Stimulated activated CD4-positive, alpha-beta T cell treated with anti-CD3 and anti-CD28 coated beads, Interleukin-15, amount 100 ng/mL, for 1 hour (primary cell): ENCODE measurements around the gene NDUFV3.
"Not testable (repeated sequence)": the region's sequence is repeated elsewhere in the genome, so short reads cannot be mapped to it uniquely, and the experiment has no call there.

Source experiments
- DNase-seq, 2 donors: peaks; one replicate each; pipeline ENCODE4 v3.0.0-alpha.2; 2020; ENCODE audit warnings: low read depth in 1 of 2, low spot score in 1 of 2

The NDUFV3 gene

GRCh38 chr21:42892931-42893755 lies at the start of gene NDUFV3:
Gene NDUFV3 (plus strand): TSS chr21:42893309. CDS start chr21:42893334, 25 bp downstream.
- DNase-seq: peak; percentile 100

DNA sequence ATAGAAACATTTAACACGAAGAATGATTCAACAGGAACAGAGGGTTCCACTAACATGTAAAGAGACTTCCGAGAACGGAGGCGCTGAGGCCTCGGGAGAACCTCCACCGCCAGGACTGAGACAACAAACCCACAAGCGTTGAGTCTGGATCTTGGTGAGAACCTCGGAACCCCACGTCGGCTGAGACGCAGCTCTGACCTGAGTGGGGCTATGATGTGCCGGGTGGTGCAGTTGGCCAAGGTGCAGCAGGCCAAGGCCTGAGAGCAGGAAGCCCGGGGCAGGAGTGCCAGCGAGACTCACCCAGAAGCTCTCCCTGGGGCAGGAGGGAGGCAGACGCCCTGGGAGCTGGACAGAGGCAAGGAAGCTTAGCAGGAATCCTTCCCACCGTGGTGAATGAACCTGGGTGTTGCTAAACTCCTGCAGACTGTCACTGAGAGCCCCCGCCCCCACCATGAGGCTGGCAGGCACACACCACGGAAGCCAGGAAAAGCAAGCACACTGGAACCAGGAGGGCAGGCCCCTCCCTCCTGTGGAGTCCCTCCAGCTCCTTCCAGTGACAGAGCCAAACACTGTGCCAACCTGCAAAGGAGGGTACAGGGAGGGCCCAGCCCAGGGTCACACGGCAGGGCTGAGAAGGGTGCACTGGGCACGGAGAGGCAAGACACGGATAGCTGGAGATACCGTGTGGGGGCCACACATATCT lies 48.5 kb upstream of the NDUFV3 start:
- DNase-seq: no peak

DNA sequence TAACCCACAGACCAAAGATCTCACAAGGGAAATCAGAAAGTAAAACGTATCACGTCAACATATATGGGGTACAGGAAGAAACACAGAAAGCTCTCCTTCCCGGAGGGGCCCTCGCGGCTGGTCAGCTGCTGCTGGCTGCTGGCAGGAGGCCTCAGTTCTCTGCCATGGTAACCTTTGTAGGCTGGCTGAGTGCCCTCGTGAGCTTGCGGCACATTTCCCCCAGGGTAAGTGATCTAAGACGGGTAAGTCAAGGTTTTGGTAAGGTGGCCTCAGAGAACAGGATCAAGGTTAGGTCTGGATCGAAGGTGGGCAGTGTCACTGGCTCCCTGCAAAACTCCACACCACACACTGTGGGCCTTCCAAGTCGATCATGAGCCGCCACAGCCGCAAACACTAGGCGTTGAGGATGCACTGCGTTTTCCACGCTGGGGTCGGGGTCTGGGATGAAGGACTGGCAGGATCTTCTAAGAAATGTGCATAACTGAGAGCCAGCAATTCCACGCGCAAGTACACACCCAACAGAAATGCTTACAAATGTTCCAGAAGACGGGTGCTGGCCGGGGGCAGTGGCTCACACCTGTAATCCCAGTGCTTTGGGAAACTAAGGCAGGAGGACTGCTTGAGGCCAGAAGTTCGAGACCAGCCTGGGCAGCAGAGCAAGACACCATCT lies 47.7 kb upstream of the NDUFV3 start:
- DNase-seq: no peak

DNA sequence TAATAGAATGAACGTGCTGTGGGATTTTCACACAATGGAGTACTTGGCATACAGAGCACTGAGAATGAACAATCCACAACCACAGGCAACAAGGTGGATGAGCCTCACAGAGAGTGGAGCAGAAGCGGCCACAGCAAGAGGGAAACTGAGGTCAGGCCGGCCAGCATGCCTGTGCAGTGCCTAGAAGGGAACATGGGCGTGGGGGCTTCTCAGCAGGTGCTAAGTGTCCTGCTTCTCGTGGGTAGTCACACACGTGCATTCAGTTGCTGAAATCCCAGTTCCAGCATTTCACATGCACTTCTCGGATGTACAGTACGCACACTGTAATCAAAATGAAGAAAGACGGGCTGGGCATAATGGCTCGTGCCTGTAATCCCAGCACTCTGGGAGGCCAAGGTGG lies 46.9 kb upstream of the NDUFV3 start:
- DNase-seq: no peak

- no peak for DNase-seq
Observed at GRCh38 chr21:42847051-42847707, 45.9 kb upstream of the NDUFV3 start.

DNA sequence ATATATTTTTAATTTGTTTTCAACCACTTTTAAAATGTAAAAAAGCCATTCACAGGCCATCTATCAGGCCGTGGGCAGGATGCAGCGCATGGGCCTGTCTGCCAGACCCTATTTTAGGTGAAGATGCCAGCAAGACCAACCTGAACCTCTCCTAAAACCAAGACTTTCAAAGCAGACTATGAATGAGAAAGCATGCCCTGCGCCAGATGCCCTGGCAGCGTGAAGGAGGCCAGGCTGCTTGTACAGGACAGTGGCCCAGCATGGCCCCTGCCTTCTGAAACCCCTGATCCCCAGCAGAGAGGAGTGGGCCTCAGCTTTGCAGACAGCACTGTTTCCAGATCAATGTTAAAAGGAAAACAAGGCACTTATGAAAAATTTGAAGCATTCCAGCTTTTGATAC lies 45.4 kb upstream of the NDUFV3 start:
- no peak for DNase-seq

DNA sequence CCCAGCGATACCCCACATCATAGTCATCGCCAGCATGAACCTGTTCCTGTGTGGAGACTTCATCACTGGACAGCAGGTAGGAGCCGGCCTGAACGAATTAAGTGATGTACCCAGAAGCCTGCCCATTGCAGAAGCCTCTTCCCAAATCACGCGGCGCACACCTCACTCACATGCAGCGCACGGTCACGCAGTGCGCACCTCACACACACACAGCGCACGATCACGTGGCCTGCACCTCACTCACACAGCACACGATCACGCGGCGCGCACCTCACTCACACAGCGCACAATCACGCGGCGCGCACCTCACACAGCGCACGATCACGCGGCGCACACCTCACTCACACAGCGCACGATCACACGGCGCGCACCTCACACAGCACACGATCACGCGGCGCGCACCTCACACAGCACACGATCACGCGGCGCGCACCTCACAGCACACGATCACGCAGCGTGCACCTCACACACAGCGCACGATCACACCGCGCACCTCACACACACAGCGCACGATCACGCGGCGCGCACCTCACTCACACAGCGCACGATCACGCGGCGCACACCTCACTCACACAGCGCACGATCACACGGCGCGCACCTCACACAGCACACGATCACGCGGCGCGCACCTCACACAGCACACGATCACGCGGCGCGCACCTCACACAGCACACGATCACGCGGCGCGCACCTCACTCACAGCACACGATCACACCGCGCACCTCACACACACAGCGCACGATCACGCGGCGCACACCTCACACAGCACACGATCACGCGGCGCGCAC lies 44.8 kb upstream of the NDUFV3 start:
- not testable (repeated sequence) for DNase-seq

DNA sequence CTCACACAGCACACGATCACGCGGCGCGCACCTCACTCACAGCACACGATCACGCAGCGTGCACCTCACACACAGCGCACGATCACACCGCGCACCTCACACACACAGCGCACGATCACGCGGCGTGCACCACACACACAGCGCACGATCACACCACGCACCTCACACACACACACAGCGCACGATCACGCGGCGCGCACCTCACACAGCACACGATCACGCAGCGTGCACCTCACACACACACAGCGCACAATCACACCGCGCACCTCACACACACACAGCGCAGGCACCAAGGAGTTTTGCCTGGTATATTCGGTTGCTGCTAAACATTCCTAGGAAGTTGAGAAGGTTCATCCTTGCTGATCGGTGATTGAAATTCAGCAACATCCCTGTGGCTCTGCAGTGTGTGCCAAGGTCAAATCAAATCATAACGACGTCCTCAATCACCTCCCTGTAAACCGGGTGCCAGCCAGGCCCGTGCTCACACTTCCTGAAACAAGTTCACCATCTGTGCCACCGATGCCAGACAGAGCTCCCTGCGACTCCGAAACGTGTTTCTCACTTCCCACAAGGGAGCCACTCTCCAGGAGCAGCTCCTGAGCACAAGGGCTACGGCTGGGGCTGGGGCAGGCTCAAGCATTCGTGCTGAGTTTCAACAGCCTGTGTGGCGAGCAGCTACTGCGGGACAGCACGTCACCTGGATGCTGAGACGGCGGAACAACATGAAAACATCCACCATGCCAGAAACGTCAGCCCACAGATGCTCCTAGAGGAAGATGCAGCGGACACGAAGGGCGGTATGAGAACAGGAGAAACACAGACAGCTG lies 44.0 kb upstream of the NDUFV3 start:
- DNase-seq: no peak

DNA sequence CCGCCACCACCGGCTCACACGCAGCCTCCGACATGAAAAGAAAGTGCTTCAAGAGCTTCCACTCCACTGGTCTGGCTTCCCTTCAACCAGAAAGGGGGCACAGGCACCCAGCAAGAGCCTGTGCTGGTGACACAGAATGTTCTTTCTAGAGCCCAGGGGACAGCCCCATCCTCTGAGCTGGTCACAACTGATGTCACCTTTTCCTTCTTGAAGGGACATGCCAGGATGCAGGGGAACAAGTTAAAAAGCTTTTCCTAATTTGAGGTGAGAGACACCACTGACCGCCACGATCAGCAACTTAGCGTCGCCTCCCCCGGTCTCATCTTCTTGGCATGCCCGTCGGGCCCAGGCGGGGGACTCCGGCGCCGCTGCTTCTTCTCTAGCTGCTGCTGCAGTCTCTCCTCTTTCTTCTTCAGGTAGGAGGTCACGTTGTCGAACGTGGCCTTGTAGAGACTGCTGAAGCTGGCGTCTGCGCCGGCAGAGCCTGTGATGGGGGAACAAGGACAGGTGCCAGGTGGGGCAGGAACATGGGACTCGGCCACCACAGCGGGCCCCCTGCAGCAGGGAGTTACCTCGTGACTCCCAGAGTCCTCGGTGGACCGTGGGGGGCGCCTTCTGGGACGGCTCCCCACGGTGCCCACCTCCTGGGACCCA lies 43.2 kb upstream of the NDUFV3 start:
- DNase-seq: no peak

GRCh38 chr21:42850463-42850862 lies 42.6 kb upstream of the NDUFV3 start:
- DNase-seq: no peak

DNA sequence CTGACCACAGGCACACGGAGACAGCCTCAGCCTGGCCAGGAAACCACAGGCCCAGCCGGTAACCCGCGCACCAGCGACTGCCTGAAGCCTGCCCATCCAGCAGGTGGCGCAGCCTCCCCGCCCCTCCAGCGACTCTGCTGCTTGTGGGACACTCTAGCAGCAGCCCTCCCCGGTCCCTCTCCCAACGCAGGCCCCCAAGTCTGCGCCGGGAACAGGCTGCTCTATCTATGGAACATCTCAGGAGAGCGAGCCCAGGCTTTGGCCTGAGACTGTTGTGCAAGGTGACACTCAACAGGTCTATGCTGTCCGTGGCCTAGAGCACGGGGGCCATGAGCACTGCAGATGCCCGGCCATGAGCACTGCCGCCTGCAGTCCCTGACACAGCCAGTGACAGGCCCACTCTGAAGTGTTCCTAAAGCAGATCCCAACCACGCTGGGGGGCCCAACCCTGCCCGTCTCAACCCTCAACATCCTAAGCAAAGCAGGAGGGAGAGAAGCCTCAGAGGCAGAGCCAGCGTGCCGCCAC lies 42.2 kb upstream of the NDUFV3 start:
- DNase-seq: peak in 1 of 2 donors; percentile 36

- no peak for DNase-seq
Observed at GRCh38 chr21:42851812-42852665, 41.1 kb upstream of the NDUFV3 start.

DNA sequence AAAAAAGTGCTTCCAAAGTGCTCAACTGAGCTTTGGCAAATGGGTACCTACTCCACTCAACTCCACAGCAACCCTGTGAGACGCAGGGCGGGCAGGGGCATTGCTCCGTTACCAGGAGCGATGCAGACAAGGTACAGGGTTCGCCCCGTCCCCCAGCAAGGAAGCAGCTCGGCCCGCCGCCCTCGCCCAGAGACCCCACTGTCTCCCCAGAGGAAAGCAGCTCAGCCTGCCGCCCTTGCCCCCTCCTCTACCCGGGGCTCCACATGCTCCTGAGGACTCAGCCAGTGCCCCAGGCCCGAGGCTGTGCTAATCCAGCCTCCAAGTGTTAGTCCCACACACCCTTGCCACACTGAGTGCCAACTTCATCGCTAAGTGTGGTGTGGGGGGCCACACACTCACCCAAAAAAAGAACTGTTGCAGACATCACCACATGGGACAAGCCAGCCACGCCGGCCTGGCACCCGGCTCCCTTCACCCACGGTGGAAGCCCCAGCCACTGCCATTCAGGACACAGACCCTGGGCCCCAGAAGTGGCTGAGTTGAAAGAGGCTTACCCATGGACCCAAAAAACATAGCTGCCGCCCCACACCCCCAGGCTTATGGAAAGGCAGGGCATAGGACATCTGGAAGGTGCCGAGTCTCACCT lies 40.1 kb upstream of the NDUFV3 start:
- no peak for DNase-seq

GRCh38 chr21:42853621-42854020 lies 39.5 kb upstream of the NDUFV3 start:
- DNase-seq: no peak

DNA sequence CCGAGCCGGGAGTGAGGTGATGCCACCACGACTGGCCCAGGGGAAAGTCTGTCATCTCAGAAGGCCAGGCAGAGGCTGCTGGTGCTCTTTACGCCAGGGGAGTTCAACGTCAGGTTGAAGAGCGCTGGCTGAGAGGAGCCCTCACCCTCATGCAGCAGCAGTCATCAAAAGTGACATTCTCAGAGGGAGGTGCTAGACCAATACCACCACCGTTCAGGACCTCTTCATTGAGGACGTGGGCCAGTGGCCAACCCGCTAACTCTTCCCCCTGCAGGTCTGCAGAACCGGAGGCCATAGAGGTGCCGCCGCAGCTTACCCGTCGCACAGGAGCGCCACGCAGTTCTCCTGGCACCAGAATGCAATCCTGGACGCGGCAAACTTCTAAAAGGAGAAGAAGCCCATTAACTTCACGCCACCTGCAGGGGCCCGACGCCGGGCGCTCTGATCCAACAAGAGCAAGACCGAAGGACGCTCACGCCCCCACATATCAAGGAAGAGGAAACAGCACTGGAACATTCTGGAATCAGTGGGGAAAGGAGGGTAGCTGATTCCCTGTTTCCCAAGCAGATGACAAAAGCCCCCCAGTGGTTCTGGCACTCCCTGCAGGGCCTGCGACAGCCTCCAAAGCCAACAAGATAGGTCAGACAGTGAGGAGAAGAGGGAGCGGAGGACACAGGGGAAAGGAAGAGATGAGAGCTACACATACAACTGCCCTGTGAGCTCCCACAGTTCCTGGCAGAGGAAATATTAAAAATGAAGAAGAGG lies 38.7 kb upstream of the NDUFV3 start:
- DNase-seq: no peak

GRCh38 chr21:42855171-42855936 lies 37.8 kb upstream of the NDUFV3 start:
- DNase-seq: no peak
